Adrenal gland (tissue), 12 donors: ENCODE measurements around the gene ECI1. TPM values are rescaled to one million over a fixed set of nuclear protein-coding genes. Genes with fewer than 3 reads are reported as not detected.

Experiments
- DNase-seq, 7 donors: peaks; one replicate each; pipeline ENCODE4 v3.0.0-alpha.2; 2019 to 2020
- H3K27ac ChIP-seq, 5 donors: fragments of 200-600 bp; sonication (generic) in 4 of 5; 1 replicate in 3 of 5; 2 replicates in 2 of 5; pipeline versions ENCODE4 v1.5.1 to v1.8.0; 2016 to 2020; ENCODE audit warnings: mild to moderate bottlenecking in 1 of 5
- H3K27me3 ChIP-seq: fragments of 200-600 bp; 2 replicates; pipeline ENCODE4 v1.8.0; 2021
- H3K36me3 ChIP-seq, 2 donors: fragments of 200-600 bp; replicated peaks in 1 of 2; 1 replicate in 1 of 2; 2 replicates in 1 of 2; pipeline versions ENCODE4 v1.5.1 to v1.8.0; 2018 to 2022
- H3K4me1 ChIP-seq, 2 donors: fragments of 200-600 bp; replicated peaks in 1 of 2; 1 replicate in 1 of 2; 2 replicates in 1 of 2; pipeline versions ENCODE4 v1.5.1 to v1.8.0; 2018 to 2021
- H3K4me3 ChIP-seq, 4 donors: fragments of 200-600 bp; sonication (generic) in 3 of 4; one replicate each; pipeline ENCODE4 v1.5.1; 2016 to 2018
- H3K9me3 ChIP-seq, 3 donors: fragments of 200-600 bp; sonication (generic) in 1 of 3; replicated peaks in 1 of 3; 1 replicate in 2 of 3; 2 replicates in 1 of 3; pipeline versions ENCODE4 v1.5.1 to v1.8.0; 2016 to 2021
- POLR2A ChIP-seq, 2 donors: fragments of 450-650 bp; IDR thresholded peaks; one replicate each; pipeline ENCODE4 v1.6.1; 2017; ENCODE audit warnings: antibody characterized with exemption in 2 of 2, mild to moderate bottlenecking in 2 of 2, moderate library complexity in 1 of 2
- WGBS, 4 donors: extraction: QIAGEN DNeasy Blood & Tissue Kit in 2 of 4; methylation state at CpG; one replicate each; pipeline versions ENCODE4 v1.1.5 to v1.1.7; 2013 to 2017; 5-methylcytosine and 5-hydroxymethylcytosine counted together
- intact Hi-C, 2 donors: fragments of 100-400 bp; cut with DNase I; formaldehyde crosslinking; loops; one replicate each; pipeline versions ENCODE4 v1.14.1 to v1.15.0; 2022 to 2023
- polyA plus RNA-seq, 3 donors: library from polyadenylated mRNA; stranded (reverse); fragments of 200-250 nt in 2 of 3; fragments of 350-450 nt in 1 of 3; fragmentation: Illumina TruSeq in 1 of 3; extraction: RNeasy Lipid Tissue Mini Kit (QIAGEN cat#74804) in 1 of 3; gene quantifications; one replicate each; pipeline ENCODE4 v1.2.3, GENCODE V29; 2013 to 2014
- total RNA-seq, 9 donors: library from RNA; depleted of rRNA in 4 of 9; stranded (reverse); fragments of >200 nt in 4 of 9; fragments of 120-200 nt in 1 of 9; fragmentation: NEBNext Ultra II Directional in 1 of 9; extraction: Animal tissue kit (Norgen Biotek cat#: 25700) in 1 of 9; gene quantifications; one replicate each; pipeline versions ENCODE4 v1.1.0 to v1.2.4, GENCODE V29; 2013 to 2023
- TF ChIP-seq, protein P1 (sequence below), 6 experiments: fragments of 450-650 bp in 4 of 6; fragments of 200-600 bp in 2 of 6; sonication (generic) in 1 of 6; IDR thresholded peaks; 1 replicate in 5 of 6; 2 replicates in 1 of 6; pipeline versions ENCODE4 v1.5.1 to v1.8.0; 2016 to 2021; ENCODE audit warnings: antibody characterized with exemption in 6 of 6, mild to moderate bottlenecking in 2 of 6, moderate library complexity in 1 of 6
- donor health status: healthy with polysubstance abuse.
- donor health status: Bipolar disorder and iron deficiency.
- donor health status: DM: yes; HTN: yes; CAD: no.
- donor health status: DM: no; HTN: no; CAD: no.
- donor health status: DM: no; HTN: no; CAD: no.
- donor health status: DM: yes; HTN: yes; CAD: no.

The ECI1 gene
- total and polyA plus RNA-seq, 12 donors = 5.8 to 172 (median 63.7) TPM

GRCh38 chr16:2286550-2286949 lies 35.2 kb upstream of the ECI1 start:
- intact Hi-C loops = no loop called here
- 87 to 100% (median 90%) methylated on average over 6 to 17 of the region's 17 CpGs for WGBS, 4 donors
- Histone ChIP-seq H3K9me3 (no peaks in the 10 kb centered on the region), H3K27me3 (no peaks in the 10 kb centered on the region), H3K4me3 (no peak overlapping the region), H3K36me3 (peaks cover 0 to 4% of the 10 kb centered on the region in 2 donors), H3K4me1 (no peaks in the 10 kb centered on the region), H3K27ac (no peak overlapping the region)
- TF ChIP-seq POLR2A (IDR thresholded peaks at IDR 0.05) = no peak
- TF ChIP-seq, protein P1, sequence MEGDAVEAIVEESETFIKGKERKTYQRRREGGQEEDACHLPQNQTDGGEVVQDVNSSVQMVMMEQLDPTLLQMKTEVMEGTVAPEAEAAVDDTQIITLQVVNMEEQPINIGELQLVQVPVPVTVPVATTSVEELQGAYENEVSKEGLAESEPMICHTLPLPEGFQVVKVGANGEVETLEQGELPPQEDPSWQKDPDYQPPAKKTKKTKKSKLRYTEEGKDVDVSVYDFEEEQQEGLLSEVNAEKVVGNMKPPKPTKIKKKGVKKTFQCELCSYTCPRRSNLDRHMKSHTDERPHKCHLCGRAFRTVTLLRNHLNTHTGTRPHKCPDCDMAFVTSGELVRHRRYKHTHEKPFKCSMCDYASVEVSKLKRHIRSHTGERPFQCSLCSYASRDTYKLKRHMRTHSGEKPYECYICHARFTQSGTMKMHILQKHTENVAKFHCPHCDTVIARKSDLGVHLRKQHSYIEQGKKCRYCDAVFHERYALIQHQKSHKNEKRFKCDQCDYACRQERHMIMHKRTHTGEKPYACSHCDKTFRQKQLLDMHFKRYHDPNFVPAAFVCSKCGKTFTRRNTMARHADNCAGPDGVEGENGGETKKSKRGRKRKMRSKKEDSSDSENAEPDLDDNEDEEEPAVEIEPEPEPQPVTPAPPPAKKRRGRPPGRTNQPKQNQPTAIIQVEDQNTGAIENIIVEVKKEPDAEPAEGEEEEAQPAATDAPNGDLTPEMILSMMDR (IDR thresholded peaks at IDR 0.05) = no peak
- DNase-seq = no peak

DNA sequence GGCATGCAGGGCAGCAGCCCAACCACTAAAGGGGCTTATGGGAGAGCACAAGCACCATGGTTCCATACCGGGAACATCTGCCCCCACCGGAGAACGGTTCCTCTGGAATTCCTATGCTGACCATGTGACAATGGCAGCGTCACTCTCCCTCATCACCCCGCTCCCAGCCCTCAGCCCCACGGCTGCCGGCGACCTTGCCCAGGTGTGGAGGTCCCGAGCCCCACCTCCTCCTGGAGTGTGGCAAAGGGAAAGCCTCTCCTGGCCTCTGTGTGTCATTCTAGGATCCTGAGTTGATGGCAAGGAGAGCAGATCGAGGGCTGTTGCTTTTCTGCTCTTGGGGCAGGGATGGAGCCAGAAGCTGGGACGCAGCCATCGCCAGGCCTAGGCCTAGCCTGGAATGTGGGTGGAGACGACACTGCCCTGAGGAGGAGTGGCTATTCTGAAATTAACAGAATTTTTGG lies 34.4 kb upstream of the ECI1 start:
- peaks cover 0 to 4% of the 10 kb centered on the region in 2 donors for H3K36me3 ChIP-seq
- 83 to 90% (median 84%) methylated on average over 6 to 13 of the region's 13 CpGs for WGBS, 4 donors
- no peak for DNase-seq
- H3K27ac ChIP-seq = no peak overlapping the region
- no peak overlapping the region for H3K4me3 ChIP-seq
- no peaks in the 10 kb centered on the region for H3K27me3 ChIP-seq
- no peaks in the 10 kb centered on the region for H3K9me3 ChIP-seq
- H3K4me1 ChIP-seq = no peaks in the 10 kb centered on the region
- intact Hi-C loops = no loop called here
- no peak for TF ChIP-seq POLR2A (IDR thresholded peaks at IDR 0.05)
- TF ChIP-seq, protein P1 (IDR thresholded peaks at IDR 0.05) = no peak

GRCh38 chr16:2284797-2285576 lies 33.6 kb upstream of the ECI1 start:
- 87 to 90% (median 89%) methylated on average over 27 to 35 of the region's 35 CpGs for WGBS, 4 donors
- DNase-seq = no peak
- no peak for TF ChIP-seq POLR2A (IDR thresholded peaks at IDR 0.05)
- TF ChIP-seq, protein P1 (IDR thresholded peaks at IDR 0.05) = no peak
- Histone ChIP-seq H3K27ac (no peak overlapping the region), H3K9me3 (no peaks in the 10 kb centered on the region), H3K27me3 (no peaks in the 10 kb centered on the region), H3K4me1 (no peaks in the 10 kb centered on the region), H3K4me3 (no peak overlapping the region), H3K36me3 (peaks cover 0 to 4% of the 10 kb centered on the region in 2 donors)
- intact Hi-C loops = no loop called here

DNA sequence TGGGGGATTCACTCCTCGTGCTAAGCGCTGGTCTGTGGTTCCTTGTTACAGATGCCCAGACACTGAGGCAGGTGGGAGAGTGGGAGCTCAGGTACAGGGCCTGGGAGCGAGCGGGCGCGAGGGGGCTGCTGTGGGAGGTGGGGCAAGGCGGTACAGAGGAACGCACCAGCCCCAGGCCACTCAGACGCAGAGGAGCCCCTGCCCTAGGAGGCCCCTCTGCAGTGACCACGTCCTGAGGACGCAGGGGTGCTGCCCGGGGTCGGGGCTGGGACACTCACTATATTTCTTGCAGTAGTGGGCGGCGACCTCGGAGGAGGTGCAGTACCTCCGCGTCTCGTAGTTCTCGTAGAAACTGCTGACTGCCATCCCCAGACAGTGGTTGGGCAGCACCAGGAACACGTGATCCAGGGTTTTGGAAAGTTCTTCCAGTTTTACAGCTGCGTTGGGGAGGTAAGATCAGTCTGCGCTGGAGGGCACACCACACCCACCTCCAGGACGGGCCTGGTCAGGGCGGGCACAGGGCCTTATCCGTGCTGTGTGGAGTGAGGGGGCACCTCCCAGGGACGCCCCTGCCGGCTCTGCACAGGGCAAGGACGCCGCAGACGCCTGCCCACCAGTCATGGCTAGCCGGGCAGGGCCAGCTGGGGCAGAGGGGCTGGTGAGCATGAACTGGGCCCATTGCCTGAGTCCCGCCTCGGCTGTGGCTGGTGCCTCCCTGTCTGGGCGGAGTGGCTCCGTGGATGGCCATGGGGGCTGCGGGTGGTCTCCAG lies 32.8 kb upstream of the ECI1 start:
- intact Hi-C loops = no loop called here
- Histone ChIP-seq H3K27ac (no peak overlapping the region), H3K4me1 (no peaks in the 10 kb centered on the region), H3K9me3 (no peaks in the 10 kb centered on the region), H3K27me3 (no peaks in the 10 kb centered on the region), H3K36me3 (peaks cover 0 to 4% of the 10 kb centered on the region in 2 donors), H3K4me3 (no peak overlapping the region)
- TF ChIP-seq, protein P1 (IDR thresholded peaks at IDR 0.05) = no peak
- TF ChIP-seq POLR2A (IDR thresholded peaks at IDR 0.05) = no peak
- no peak for DNase-seq
- whole genome bisulfite sequencing, 4 donors = 89 to 92% (median 90%) methylated on average over 24 to 37 of the region's 37 CpGs
